Omental fat pad (tissue), 4 donors: Measurements from ENCODE around the gene KRTAP16-1. TPM values are rescaled to one million over a fixed set of nuclear protein-coding genes. Genes with fewer than 3 reads are reported as not detected.

ENCODE experiments used
- ATAC-seq: fragments of 150-250 bp; one replicate; pipeline ENCODE4 v1.9.1; 2016; ENCODE audit warnings: mild to moderate bottlenecking, moderate library complexity; ENCODE audit not compliant: low FRiP score
- DNase-seq: peaks from one replicate; pipeline ENCODE4 v3.0.0-alpha.2; 2019; ENCODE audit warnings: low spot score
- CTCF ChIP-seq, 3 donors: fragments of 450-650 bp; IDR thresholded peaks; one replicate each; pipeline ENCODE4 v1.5.1; 2016 to 2017; ENCODE audit warnings: antibody characterized with exemption in 3 of 3, mild to moderate bottlenecking in 3 of 3, moderate library complexity in 2 of 3
- total RNA-seq, 4 donors: library from RNA; depleted of rRNA; stranded (reverse); fragments of >200 nt; gene quantifications; one replicate each; pipeline ENCODE4 v1.1.0, GENCODE V29; 2016

KRTAP16-1 gene
- total RNA-seq, 4 donors from 2014 or later: not detected

- ATAC-seq (no peak), DNase-seq (no peak)
- TF ChIP-seq CTCF (IDR thresholded peaks at IDR 0.05): no peak
These were observed 36.9 kb upstream of the KRTAP16-1 start for GRCh38 chr17:41345992-41346391.

- no peak for ATAC-seq
- no peak for TF ChIP-seq CTCF (IDR thresholded peaks at IDR 0.05)
These were observed 33.9 kb upstream of the KRTAP16-1 start for GRCh38 chr17:41343029-41343428.

DNA sequence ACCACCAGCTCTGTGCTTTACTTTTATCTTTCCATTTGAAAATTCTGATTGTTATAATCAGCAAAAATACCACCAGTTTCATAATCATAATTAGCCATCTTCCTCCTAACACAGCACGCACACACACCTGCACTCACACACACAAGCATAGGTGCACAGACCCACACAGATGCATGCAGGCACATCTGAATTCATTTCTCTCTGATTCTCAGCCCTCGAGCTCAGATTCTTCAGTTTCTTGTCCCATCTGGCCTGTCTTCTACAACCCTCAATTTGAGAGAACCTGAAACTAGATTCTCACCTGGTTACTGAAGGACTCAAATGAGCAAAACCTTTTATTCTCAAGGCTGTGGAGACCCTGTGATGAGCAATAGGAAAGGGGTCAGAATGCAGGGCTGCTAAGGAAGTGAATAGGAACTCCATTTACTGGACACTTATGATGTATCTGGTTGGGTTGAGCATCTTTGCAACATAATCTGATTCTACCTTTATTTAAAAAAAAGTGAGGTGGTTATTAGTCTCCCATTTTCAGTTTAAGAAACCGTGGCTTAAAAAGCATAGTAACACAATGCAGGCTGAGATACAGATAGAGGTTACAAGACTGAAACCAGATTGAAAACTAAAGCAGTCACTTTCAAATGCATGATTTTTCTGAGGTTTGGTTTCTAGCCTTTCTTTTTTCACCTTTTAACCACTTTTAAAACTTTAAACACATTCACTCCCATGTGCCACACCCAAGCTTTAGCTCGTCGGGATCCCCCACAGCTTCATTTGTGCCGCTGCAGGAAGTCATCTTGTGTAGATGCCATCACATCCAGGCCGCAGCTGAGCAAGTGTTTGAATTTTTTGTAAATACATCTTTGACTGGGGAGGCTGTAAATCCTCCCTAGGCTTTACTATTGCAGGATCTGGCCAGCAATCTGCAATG is 32.1 kb upstream of the KRTAP16-1 start:
- DNase-seq (no peak), ATAC-seq (no peak)
- no peak for TF ChIP-seq CTCF (IDR thresholded peaks at IDR 0.05)

More at GRCh38 chr17:41343029-41343428, 33.9 kb upstream of the KRTAP16-1 start:
- DNase-seq: no peak

GRCh38 chr17:41340494-41340893 is 31.4 kb upstream of the KRTAP16-1 start:
- ATAC-seq (no peak), DNase-seq (no peak)
- TF ChIP-seq CTCF (IDR thresholded peaks at IDR 0.05): no peak

GRCh38 chr17:41339571-41340172 is 30.6 kb upstream of the KRTAP16-1 start:
- no peak for TF ChIP-seq CTCF (IDR thresholded peaks at IDR 0.05)
- DNase-seq: no peak
- no peak for ATAC-seq

- DNase-seq (no peak), ATAC-seq (no peak)
- no peak for TF ChIP-seq CTCF (IDR thresholded peaks at IDR 0.05)
These were observed 29.9 kb upstream of the KRTAP16-1 start for GRCh38 chr17:41338961-41339485.
